HEK293 (cell line): ENCODE results near the gene NPEPL1.

Experiments used
- PBX3 ChIP-seq: sonication (generic); formaldehyde crosslinking; IDR thresholded peaks from 2 replicates; pipeline ENCODE4 v1.8.1; 2022; ENCODE audit warnings: mild to moderate bottlenecking, moderate library complexity, missing genetic modification reagents
- REST ChIP-seq: fragments of 450-650 bp; formaldehyde crosslinking; IDR thresholded peaks from 2 replicates; pipeline ENCODE4 v1.5.1; 2016; ENCODE audit warnings: missing biosample characterization, missing genetic modification characterization
- ZBTB1 ChIP-seq: fragments of 450-650 bp; formaldehyde crosslinking; IDR thresholded peaks from 2 replicates; pipeline ENCODE4 v1.5.1; 2016; ENCODE audit warnings: missing biosample characterization, missing genetic modification characterization
- ZBTB7A ChIP-seq: fragments of 450-650 bp; formaldehyde crosslinking; IDR thresholded peaks from 2 replicates; pipeline ENCODE4 v1.5.1; 2016; ENCODE audit warnings: low read depth, missing biosample characterization, missing genetic modification characterization
- ZNF121 ChIP-seq: fragments of 450-650 bp; formaldehyde crosslinking; IDR thresholded peaks from 2 replicates; pipeline ENCODE4 v1.5.1; 2016; ENCODE audit warnings: missing biosample characterization, missing genetic modification characterization
- ZNF324 ChIP-seq: fragments of 450-650 bp; formaldehyde crosslinking; IDR thresholded peaks from 2 replicates; pipeline ENCODE4 v1.5.1; 2016; ENCODE audit warnings: missing biosample characterization, missing genetic modification characterization
- ZNF549 ChIP-seq: fragments of 450-650 bp; IDR thresholded peaks from 2 replicates; pipeline ENCODE4 v1.5.1; 2018; ENCODE audit warnings: missing biosample characterization, missing genetic modification characterization, mild to moderate bottlenecking, inconsistent platforms, moderate library complexity

GRCh38 chr20:58749979-58750378 lies 57.4 kb downstream of the NPEPL1 start:
- no peak for TF ChIP-seq ZBTB1 (tag by site-specific recombination)
- TF ChIP-seq REST (tag by site-specific recombination): no peak
- TF ChIP-seq ZBTB7A: no peak
- TF ChIP-seq ZNF324: no peak
- TF ChIP-seq ZNF549: no peak
- TF ChIP-seq ZNF121 (tag by site-specific recombination): no peak
- TF ChIP-seq PBX3 (CRISPR knock-in tag): no peak
